ENCODE data around the gene C4orf50. TPM values are rescaled to one million over a fixed set of nuclear protein-coding genes. Genes with fewer than 3 reads are reported as not detected.

The C4orf50 gene
- total and polyA plus RNA-seq, 2 of the 4 experiments (the other 2 are of a cell fraction) = not detected

GRCh38 chr4:5927116-5927515, 91.1 kb downstream of the C4orf50 start:
- Histone ChIP-seq H3K27me3 (ENCODE audit: control insufficient read depth, insufficient read depth, low read length) (peaks cover 11% of the 10 kb centered on the region), H4K20me1 (ENCODE audit: insufficient read depth, low read length) (no peaks in the 10 kb centered on the region), H3K4me3 (ENCODE audit: insufficient read depth, low read depth, low read length) (no peak overlapping the region), H2AK5ac (ENCODE audit: low read depth, low read length) (no peak overlapping the region), H2BK120ac (ENCODE audit: low read depth, low read length) (no peak overlapping the region), H2AK9ac (replicated peaks; ENCODE audit: low read depth, low read length, poor library complexity) (no peak overlapping the region), H2AFZ (replicated peaks; ENCODE audit: low read length, poor library complexity) (no peak overlapping the region), H3K9ac (ENCODE audit: low read depth, low read length) (no peak overlapping the region), H2BK5ac (ENCODE audit: low read depth, low read length, poor library complexity, severe bottlenecking) (no peak overlapping the region), H3K14ac (replicated peaks; ENCODE audit: low read depth, low read length) (no peak overlapping the region), H3K4ac (ENCODE audit: low read depth, low read length) (no peak overlapping the region), H3K56ac (ENCODE audit: extremely low read depth, insufficient read depth, low read length) (no peak overlapping the region), H2BK15ac (ENCODE audit: low read depth, low read length) (no peak overlapping the region), H3K18ac (ENCODE audit: low read depth, low read length) (no peak overlapping the region), H4K8ac (ENCODE audit: low read depth in 2 of 2, low read length in 2 of 2) (no peak overlapping the region), H3K9me1 (ENCODE audit: insufficient read depth, low read length) (no peaks in the 10 kb centered on the region), H3K27ac (ENCODE audit: insufficient read depth, low read length) (no peak overlapping the region), H3K36me3 (ENCODE audit: control insufficient read depth, insufficient read depth, low read length) (no peaks in the 10 kb centered on the region), H4K91ac (ENCODE audit: insufficient read depth, low read depth, low read length) (no peak overlapping the region), H4K5ac (ENCODE audit: low read depth, low read length) (no peak overlapping the region), H2BK20ac (ENCODE audit: low read depth, low read length) (no peak overlapping the region), H3K9me3 (ENCODE audit: control insufficient read depth, insufficient read depth, low read length) (no peaks in the 10 kb centered on the region), H3K4me1 (ENCODE audit: control insufficient read depth, insufficient read depth, low read length) (no peaks in the 10 kb centered on the region), H3K79me1 (ENCODE audit: low read depth in 1 of 2, low read length in 2 of 2) (no peaks in the 10 kb centered on the region), H3K23ac (ENCODE audit: low read depth, low read length) (no peak overlapping the region), H3K4me2 (ENCODE audit: low read depth, low read length) (no peak overlapping the region)
- intact Hi-C loops (cut with micrococcal nuclease) (no loop called here), dilution Hi-C loops (cut with HindIII; ENCODE audit: low sequenced_read_pairs, unreplicated experiment) (no loop called here), in situ Hi-C loops (cut with MboI; ENCODE audit: low sequenced_read_pairs) (no loop called here)
- POLR2A ChIA-PET (ENCODE audit: unreplicated experiment) = no interaction called here
- DNase-seq (no peak), ATAC-seq (ENCODE audit: low read depth) (no peak)
- no TSS peak for BruUV-seq (replicated peaks)
- TF ChIP-seq USF2 (IDR thresholded peaks at IDR 0.05; ENCODE audit: low read depth, low read length) (no peak), BHLHE40 (IDR thresholded peaks at IDR 0.05; ENCODE audit: low read depth, low read length) (no peak), RFX5 (IDR thresholded peaks at IDR 0.05; ENCODE audit: low read depth, low read length) (no peak), CTCF (conservative IDR thresholded peaks at IDR 0.05; ENCODE audit: low read depth, low read length) (no peak), POLR2A (IDR thresholded peaks at IDR 0.05; ENCODE audit: low read depth, low read length) (no peak), NFE2L2 (IDR thresholded peaks at IDR 0.05; ENCODE audit: low read depth, low read length) (no peak), CEBPB (IDR thresholded peaks at IDR 0.05; ENCODE audit: low read depth, low read length) (no peak), CHD1 (IDR thresholded peaks at IDR 0.05; ENCODE audit: low read depth, low read length) (no peak), RCOR1 (IDR thresholded peaks at IDR 0.05; ENCODE audit: insufficient replicate concordance, low read length) (no peak), MXI1 (IDR thresholded peaks at IDR 0.05; ENCODE audit: borderline replicate concordance, low read depth, low read length) (no peak), FOS (IDR thresholded peaks at IDR 0.05; ENCODE audit: low read depth, low read length) (no peak), MAZ (IDR thresholded peaks at IDR 0.05; ENCODE audit: borderline replicate concordance, low read depth, low read length) (no peak), SMC3 (IDR thresholded peaks at IDR 0.05; ENCODE audit: low read depth, low read length) (no peak)
- CTCF ChIA-PET = no interaction called here
- WGBS, 2 experiments (ENCODE audit: extremely low coverage in 2 of 2, insufficient read length in 1 of 2) = 68% methylated on average over 2 of the region's 3 CpGs; no CpG with 5 or more reads in 1 of the 2 experiments

Data from IMR-90 (cell line).